COLO829 (cell line): ENCODE measurements around the gene ZFHX3.

Experiments
- DNase-seq: peaks from one replicate; pipeline ENCODE4 v3.0.0; 2012; ENCODE audit warnings: low spot score

The ZFHX3 gene

GRCh38 chr16:72927199-72928089 is 120.5 kb downstream of the ZFHX3 start:
- DNase-seq = peak; percentile 50

- no peak for DNase-seq
These were observed 121.5 kb downstream of the ZFHX3 start for GRCh38 chr16:72926177-72927070.

- DNase-seq = no peak
These were observed 122.3 kb downstream of the ZFHX3 start for GRCh38 chr16:72925631-72925979.

- DNase-seq = no peak
These were observed 122.8 kb downstream of the ZFHX3 start for GRCh38 chr16:72924927-72925630.

GRCh38 chr16:72924537-72924926 is 123.4 kb downstream of the ZFHX3 start:
- DNase-seq = no peak

- DNase-seq = no peak
These were observed 124.2 kb downstream of the ZFHX3 start for GRCh38 chr16:72923757-72924156.

GRCh38 chr16:72922714-72923113 is 125.2 kb downstream of the ZFHX3 start:
- no peak for DNase-seq

- no peak for DNase-seq
These were observed 126.3 kb downstream of the ZFHX3 start for GRCh38 chr16:72921620-72922019.

GRCh38 chr16:72921106-72921505 is 126.8 kb downstream of the ZFHX3 start:
- no peak for DNase-seq

- no peak for DNase-seq
These were observed 130.9 kb downstream of the ZFHX3 start for GRCh38 chr16:72917051-72917450.

- no peak for DNase-seq
These were observed 132.6 kb downstream of the ZFHX3 start for GRCh38 chr16:72915331-72915730.

- no peak for DNase-seq
These were observed 134.4 kb downstream of the ZFHX3 start for GRCh38 chr16:72913551-72913950.

- DNase-seq = no peak
These were observed 136.0 kb downstream of the ZFHX3 start for GRCh38 chr16:72911971-72912370.

GRCh38 chr16:72910875-72911274 is 137.1 kb downstream of the ZFHX3 start:
- no peak for DNase-seq

GRCh38 chr16:72910381-72910780 is 137.5 kb downstream of the ZFHX3 start:
- no peak for DNase-seq

- no peak for DNase-seq
These were observed 138.7 kb downstream of the ZFHX3 start for GRCh38 chr16:72909196-72909595.

GRCh38 chr16:72908362-72909167 is 139.4 kb downstream of the ZFHX3 start:
- no peak for DNase-seq

GRCh38 chr16:72905581-72905980 is 142.3 kb downstream of the ZFHX3 start:
- DNase-seq = no peak

- DNase-seq = no peak
These were observed 144.8 kb downstream of the ZFHX3 start for GRCh38 chr16:72903176-72903575.

GRCh38 chr16:72902206-72902605 is 145.7 kb downstream of the ZFHX3 start:
- DNase-seq = no peak

- DNase-seq = no peak
These were observed 146.8 kb downstream of the ZFHX3 start for GRCh38 chr16:72901000-72901627.
